Muscle of arm (tissue), 12 donors: ENCODE results near the gene TSEN54. TPM values are rescaled to one million over a fixed set of nuclear protein-coding genes. Genes with fewer than 3 reads are reported as not detected.
"Not testable (repeated sequence)": the region's sequence is repeated elsewhere in the genome, so short reads cannot be mapped to it uniquely, and the experiment has no call there.

Source experiments
- DNase-seq: peaks from one replicate; pipeline ENCODE4 v3.0.0-alpha.2; 2013
- polyA plus RNA-seq, 12 donors: library from polyadenylated mRNA; unstranded; fragments of 120-200 nt; gene quantifications; one replicate each; pipeline ENCODE4 v1.2.1, GENCODE V29; 2013; ENCODE audit not compliant: insufficient read length in 12 of 12

Gene TSEN54
- polyA plus RNA-seq, 12 donors = 18.0 to 28.5 (median 20.9) TPM; not detected in 1

- no peak for DNase-seq
Measured at GRCh38 chr17:75516619-75517296, 430 bp downstream of the TSEN54 start.

GRCh38 chr17:75517297-75517865 is 1.1 kb downstream of the TSEN54 start:
- no peak for DNase-seq

DNA sequence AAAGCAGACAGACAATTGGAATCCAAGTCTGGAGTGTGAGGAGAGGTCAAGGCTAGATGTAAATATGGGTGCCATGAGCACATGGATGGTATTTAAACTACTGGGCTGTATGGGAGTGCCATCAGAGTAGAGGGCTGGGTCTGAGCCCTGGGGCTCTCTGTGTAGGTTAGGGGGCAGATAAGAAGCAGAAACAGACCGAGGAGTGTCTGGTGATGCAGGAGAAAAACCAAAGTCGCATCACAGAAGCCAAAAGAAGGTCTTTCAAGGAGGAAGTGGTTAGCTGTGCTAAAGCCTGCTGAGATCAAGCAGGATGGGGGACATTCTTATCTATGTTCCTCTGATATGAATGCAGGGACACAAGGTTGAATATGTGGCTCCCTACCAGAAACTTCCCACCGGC is 1.9 kb downstream of the TSEN54 start:
- DNase-seq = no peak

DNA sequence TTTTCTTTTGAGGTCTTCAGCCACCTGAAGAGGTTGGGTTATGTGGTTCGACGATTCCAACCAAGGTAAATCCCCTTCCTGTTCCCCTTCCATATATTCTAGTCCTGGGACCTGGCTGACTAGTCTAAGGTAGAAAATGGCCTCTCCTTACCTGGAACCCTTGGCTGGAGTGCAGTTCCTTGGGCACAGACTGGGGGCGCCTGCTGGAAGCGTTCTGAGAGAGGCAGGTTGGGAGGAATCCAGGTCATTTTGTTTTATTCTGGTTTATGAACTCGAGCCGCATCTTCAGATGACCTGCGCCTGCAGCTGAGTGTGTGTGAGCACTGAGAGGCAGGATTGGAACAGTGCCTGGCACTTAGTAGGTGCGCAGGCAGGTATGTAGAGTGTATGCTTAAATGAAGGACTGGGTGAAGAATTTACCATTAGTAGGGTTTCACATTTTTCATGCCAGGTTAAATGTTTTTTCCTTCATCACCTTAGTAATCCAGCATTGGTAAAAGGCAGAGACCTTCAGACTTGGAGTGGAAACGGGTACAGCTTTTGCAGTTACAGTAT is 2.7 kb downstream of the TSEN54 start:
- DNase-seq = no peak

- not testable (repeated sequence) for DNase-seq
Measured at GRCh38 chr17:75520413-75520812, 4.1 kb downstream of the TSEN54 start.

- DNase-seq = no peak
Measured at GRCh38 chr17:75521290-75521689, 5.0 kb downstream of the TSEN54 start.

- DNase-seq = no peak
Measured at GRCh38 chr17:75521951-75522727, 5.8 kb downstream of the TSEN54 start.

GRCh38 chr17:75523647-75524046 is 7.3 kb downstream of the TSEN54 start:
- no peak for DNase-seq

DNA sequence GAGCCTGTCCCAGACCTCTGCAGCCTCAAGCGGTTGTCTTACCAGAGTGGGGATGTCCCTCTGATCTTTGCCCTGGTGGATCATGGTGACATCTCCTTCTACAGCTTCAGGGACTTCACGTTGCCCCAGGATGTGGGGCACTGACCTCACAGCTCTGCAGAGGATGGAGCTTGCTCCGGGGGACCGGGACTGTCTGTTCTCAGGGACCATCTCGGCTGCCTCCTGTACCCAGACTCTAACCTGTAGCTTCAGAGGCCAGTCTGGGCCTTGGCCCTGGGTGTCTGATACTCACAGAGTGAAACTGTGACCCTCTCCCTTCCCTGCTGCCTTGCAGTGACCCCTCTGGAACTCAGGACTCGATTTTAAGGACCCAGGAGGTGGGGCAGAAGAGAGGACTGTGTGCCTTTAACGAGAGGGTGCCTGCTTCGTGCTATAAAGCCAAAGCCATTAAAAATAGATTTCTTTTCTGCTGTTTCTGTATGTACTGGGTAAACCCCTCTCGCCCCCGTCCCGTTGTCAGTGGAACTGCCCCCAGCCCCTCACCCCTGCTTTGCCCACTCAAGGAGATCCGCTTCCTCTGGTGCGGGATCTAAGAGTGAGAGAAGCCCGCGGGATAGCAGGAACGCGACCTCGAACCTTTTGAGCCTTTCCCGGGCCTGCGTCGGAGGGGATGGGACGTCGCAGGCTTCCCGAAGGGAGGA is 8.1 kb downstream of the TSEN54 start:
- no peak for DNase-seq

DNA sequence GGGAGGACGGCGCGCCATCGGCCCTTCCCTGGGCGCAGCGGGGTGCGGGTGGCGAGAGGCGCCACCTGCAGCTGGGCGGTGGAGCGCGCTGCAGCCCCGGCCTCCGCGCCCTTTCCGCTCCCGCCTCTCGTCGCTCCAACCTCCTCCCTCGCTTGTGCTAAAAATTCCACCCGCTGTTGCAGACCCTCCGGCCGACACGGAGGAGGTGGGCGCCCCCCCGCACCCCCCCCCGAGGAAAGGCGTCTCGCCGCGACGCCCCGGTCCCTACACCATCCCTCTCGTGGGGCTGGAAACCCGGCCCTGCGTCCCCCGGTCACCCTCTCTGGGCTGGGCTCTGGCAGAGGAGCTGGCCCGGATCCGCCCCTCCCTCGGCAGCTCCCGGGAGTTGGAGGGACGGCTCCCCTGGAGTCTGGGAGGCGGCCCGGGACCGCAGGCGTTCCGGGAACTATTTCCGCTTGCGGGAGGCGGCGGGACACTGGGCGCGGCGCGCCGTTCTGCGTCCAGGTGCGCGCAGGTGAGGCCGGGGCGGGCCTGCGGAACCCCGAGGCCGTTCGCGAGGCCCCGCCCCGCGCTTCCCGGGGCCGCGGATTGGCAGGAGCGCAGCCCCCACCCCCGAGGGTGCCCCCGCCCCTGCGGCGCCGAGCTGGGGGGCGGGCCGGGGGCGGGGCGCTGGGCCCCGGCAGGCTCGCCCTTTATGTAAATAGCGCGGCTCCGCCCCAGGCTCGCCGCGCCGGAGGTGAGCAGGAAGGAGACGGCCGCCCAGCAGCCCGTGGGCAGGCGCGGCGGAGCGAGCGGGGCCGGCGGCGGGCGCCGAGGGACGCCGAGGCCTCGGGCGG is 8.9 kb downstream of the TSEN54 start, which contains the start of gene LLGL2:
Gene LLGL2 (plus strand): TSS at position 728 of the 836 bp plus-strand sequence. CDS start 17,730 bp downstream, outside the sequence.
- no peak for DNase-seq

DNA sequence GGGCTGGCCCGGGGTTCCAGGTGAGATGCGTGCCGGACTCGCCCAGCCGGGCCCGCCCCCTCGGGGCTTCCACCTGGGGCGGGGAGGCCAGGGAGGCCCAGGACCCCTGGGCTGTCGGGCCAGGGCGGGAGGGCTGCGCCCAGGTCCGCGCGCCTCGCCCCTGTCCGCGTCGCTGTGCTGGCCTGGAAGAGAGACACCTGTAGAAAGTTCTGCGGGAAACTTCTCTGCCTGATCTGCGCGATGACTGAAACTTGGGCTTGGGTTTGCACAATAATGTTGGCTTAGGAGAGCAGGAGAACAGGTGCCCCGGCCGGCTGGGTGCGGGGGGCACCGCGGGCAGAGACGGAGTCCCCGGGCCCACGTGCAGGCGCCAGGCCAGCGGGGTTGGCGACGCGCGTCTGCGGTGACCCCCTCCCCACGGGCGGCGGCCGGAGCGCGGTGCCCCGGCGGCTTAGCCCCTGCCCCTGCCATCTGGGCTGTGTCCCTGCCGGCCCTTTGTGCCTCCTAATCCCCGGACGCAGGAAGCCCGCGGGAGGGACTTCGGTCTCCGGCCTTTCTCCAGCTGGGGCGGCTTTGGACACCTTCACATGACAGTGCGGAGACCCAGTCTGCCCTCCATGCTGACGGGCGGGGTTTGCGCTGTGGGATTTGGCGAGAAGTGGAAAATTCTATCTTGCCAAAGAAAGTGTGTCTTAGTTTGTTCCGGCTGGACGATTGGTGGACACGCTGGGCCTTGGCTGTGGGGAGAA is 9.7 kb downstream of the TSEN54 start:
- DNase-seq = no peak

- no peak for DNase-seq
Measured at GRCh38 chr17:75526555-75527270, 10.4 kb downstream of the TSEN54 start.

- DNase-seq = no peak
Measured at GRCh38 chr17:75530837-75531720, 14.8 kb downstream of the TSEN54 start.

DNA sequence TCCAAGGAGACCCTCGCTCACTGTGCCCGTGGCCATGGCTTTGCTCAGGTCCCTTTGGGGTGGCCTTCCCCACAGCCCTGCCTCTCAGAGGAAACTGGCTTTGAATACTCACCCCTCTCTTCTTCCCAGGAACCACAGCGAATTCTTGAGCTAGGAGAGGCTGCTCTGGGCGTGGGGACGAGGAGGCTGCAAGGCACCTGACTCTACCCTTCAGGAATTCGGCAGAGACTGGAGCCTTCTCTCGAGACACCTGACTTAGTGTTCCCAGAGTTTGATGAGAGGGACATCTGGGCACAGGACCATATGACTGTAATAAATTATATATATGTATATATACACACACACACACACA is 15.4 kb downstream of the TSEN54 start:
- no peak for DNase-seq

DNA sequence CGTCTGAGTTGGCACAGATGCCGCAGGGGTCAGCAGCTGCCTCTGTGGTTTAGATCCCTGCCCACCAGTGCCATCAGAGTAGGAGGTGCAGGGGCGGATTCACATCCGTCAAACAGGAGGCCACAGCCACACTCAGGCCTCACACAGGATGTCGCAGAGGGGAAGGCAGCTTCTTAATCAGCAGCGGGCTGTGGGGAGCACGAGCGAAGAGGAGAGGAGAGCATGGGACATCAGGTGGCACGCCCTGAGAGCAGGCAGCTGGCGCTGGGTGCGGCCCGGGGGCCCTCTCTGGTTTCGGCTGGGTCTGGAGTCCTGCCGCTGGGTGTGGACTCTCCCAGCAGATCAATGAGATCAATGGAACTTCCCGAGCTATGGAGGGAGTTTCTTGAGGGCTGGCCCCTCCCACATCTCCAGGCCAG is 18.8 kb downstream of the TSEN54 start:
- DNase-seq = no peak

- DNase-seq = no peak
Measured at GRCh38 chr17:75535871-75536270, 19.5 kb downstream of the TSEN54 start.

DNA sequence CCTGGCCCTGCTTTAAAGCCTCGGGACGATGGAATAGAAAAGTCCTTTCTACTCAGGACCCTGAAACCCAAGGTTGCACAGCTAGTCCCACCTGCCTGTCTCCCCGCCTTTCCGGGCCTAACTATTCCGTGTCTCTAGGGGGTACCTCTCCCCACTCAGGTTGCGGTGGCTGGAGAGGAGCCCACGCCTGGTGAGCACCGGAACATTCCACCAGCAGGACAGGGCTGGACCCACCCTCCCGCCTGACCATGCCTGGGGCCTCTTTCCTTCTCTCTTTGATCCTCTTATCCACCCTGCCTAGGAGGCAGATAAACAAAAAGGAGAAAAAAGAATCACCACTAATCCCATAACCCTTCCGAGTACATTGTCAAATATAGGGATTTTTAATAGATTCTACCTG is 20.0 kb downstream of the TSEN54 start:
- no peak for DNase-seq

GRCh38 chr17:75539967-75540729 is 23.8 kb downstream of the TSEN54 start:
- DNase-seq = no peak
